Endothelial cell of umbilical vein (primary cell): ENCODE measurements around the gene ZBTB40.

Source experiments
- CTCF ChIP-seq, 2 donors: IDR thresholded peaks; 1 replicate in 1 of 2; 2 replicates in 1 of 2; pipeline ENCODE4 v1.5.1; 2011; ENCODE audit warnings: low read length in 2 of 2, mild to moderate bottlenecking in 2 of 2, moderate library complexity in 2 of 2, control low read depth in 1 of 2, inconsistent platforms in 1 of 2, low read depth in 1 of 2; ENCODE audit not compliant: insufficient read depth in 1 of 2; ENCODE audit errors: extremely low read depth in 1 of 2
- EZH2 ChIP-seq: IDR thresholded peaks from 2 replicates; pipeline ENCODE4 v1.6.1; 2012; ENCODE audit warnings: borderline replicate concordance, low read depth, mild to moderate bottlenecking, moderate library complexity, low read length, inconsistent platforms; ENCODE audit not compliant: severe bottlenecking
- MAX ChIP-seq: IDR thresholded peaks from 2 replicates; pipeline ENCODE4 v1.6.1; 2011; ENCODE audit not compliant: insufficient read depth, insufficient read length
- MYC ChIP-seq: IDR thresholded peaks from one replicate; pipeline ENCODE4 v1.6.1; 2011; ENCODE audit warnings: mild to moderate bottlenecking, low read depth, low read length
- POLR2A ChIP-seq: IDR thresholded peaks from 2 replicates; pipeline ENCODE4 v1.6.1; 2012; ENCODE audit warnings: low read depth, mild to moderate bottlenecking, control low read depth, low read length

GRCh38 chr1:22508991-22509390 is 57.3 kb downstream of the ZBTB40 start:
- TF ChIP-seq CTCF (IDR thresholded peaks at IDR 0.05; ENCODE audit: extremely low read depth in 1 of 2, insufficient read depth in 1 of 2, low read depth in 1 of 2, low read length in 2 of 2), result no peak
- no peak for TF ChIP-seq EZH2
- no peak for TF ChIP-seq POLR2A
- TF ChIP-seq MYC, result no peak
- no peak for TF ChIP-seq MAX
